Activated CD8-positive, alpha-beta memory T cell treated with anti-CD3 and anti-CD28 coated beads for 36 hours (primary cell): Measurements from ENCODE around the gene HERC3. TPM values are rescaled to one million over a fixed set of nuclear protein-coding genes. Genes with fewer than 3 reads are reported as not detected.

Source experiments
- CTCF ChIA-PET: fragments of 350-600 bp; sonication (Branson Sonifier 250); formaldehyde crosslinking; loops from one replicate; lab custom pipeline; 2021; ENCODE audit warnings: antibody characterized with exemption; lab: Charles Lee
- POLR2A ChIA-PET: fragments of 350-600 bp; sonication (Branson Sonifier 250); formaldehyde crosslinking; loops from one replicate; lab custom pipeline; 2021; ENCODE audit warnings: antibody characterized with exemption; lab: Charles Lee
- total RNA-seq, 2 experiments: library from RNA; stranded (reverse); gene quantifications; one replicate each; pipeline ENCODE4 v1.2.3, GENCODE V29; 2021

HERC3 gene
- total RNA-seq, 2 experiments from 2014 or later: 27.9 to 28.0 TPM

- POLR2A ChIA-PET: no interaction called here
- CTCF ChIA-PET: no interaction called here
These were observed 139.1 kb downstream of the HERC3 start for GRCh38 chr4:88731381-88731780.

- POLR2A ChIA-PET: no interaction called here
These were observed 140.6 kb downstream of the HERC3 start for GRCh38 chr4:88732714-88733368.

DNA sequence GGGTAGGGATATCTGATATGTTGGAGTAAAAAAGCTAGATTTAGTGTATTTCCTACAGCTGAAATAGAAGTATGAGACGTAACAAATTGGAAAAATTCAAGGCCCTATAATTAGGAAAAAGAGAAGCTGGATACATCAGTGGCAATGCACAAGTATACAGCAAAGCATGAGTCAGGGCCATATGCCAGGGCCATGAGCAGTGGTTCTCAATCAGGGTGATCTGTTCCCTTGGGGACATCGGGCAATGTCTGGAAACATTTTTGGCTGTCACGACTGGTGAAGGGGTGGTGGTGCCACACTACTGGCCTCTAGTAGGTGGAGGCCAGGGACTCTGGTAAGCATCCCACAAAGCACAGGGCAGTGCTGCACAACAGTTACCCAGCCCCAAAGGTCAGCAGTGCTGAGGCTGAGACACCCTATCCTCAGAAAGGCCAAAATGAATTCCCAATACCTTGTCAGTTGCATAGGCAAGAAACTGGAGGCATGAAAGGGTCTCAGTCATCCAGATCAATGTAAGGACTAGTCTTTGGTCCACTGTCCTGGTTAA is 142.2 kb downstream of the HERC3 start:
- ChIA-PET CTCF (no interaction called here), POLR2A (no interaction called here)

More at GRCh38 chr4:88732714-88733368, 140.6 kb downstream of the HERC3 start:
- CTCF ChIA-PET: no interaction called here

GRCh38 chr4:88735564-88735963 is 143.3 kb downstream of the HERC3 start:
- POLR2A ChIA-PET: no interaction called here
- CTCF ChIA-PET: interaction anchor here (1.3 kb wide), 1 partner anchor 288 kb away, joined by 3 read pairs; no protein-coding TSS in a partner anchor

DNA sequence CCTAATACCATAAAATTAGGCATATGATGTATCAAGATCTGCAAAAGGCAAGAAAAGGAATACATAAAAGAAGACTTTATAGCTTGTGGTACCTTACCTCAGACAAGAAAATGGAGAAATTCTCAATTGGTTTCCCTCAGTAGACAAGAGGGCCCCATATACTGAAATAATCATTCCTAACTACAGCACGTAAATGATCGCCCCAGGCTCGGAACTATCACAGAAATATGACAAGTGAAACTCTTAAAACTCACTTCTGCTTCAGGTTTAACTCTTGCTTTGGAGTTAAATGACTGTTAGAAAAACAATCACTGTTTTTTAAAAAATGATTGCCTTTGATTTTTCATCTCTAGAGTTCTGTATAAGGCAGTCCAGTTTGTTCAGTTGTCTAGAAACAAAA is 144.0 kb downstream of the HERC3 start:
- POLR2A ChIA-PET: no interaction called here
- CTCF ChIA-PET: interaction anchor here (1.3 kb wide), 1 partner anchor 287 kb away, joined by 3 read pairs; no protein-coding TSS in a partner anchor

DNA sequence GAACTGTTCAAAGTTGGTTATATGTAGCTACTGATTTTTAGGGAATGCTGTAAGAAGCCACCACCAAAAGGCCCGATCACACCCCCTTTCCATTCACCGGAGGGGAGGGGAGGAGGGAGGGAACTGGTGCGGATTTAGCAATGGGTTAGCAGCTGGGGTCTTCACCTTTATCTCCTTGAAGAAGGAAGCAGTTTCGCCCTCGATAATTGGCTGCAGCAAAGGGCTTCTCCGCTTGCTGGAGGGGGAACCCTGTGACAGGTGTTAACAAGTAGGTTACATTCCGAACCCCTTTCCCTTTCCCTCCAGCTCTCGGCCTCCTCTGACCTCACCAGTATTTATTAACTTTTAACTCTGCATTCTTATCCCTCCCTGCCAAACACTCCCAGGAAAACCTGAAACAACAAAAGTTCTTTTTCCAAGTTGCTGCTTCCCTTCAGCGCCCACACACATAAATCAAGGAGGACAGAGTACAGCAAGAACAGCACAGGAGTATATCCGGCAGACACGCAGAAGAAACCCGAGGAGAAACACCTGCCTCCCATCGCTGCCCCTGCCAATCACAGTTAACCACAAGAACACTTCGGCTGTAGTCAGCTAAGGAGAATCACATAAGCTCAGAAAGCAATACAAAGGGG is 145.1 kb downstream of the HERC3 start:
- CTCF ChIA-PET: no interaction called here
- POLR2A ChIA-PET: no interaction called here

DNA sequence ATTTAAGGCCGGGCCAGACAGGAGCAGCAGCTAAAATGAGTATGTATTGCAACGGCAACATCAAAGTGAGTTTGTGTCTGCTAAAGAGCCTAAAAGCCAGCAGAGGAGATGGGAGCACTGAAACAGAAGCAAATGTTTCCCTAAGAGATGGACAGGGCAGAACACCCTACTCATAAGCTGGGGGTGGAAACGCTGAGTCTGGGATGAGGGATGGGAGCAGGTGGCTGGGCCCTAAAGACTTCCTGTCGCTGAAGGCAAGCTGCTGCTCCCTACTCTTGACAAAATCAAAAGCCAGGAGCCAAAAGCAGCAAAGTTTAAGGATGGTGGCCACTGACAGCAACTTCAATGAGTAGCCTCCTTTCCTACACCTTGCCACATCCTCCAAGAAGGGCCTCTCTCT is 145.9 kb downstream of the HERC3 start:
- ChIA-PET POLR2A (no interaction called here), CTCF (no interaction called here)

GRCh38 chr4:88742561-88742960 is 150.3 kb downstream of the HERC3 start:
- CTCF ChIA-PET: no interaction called here
- POLR2A ChIA-PET: no interaction called here

DNA sequence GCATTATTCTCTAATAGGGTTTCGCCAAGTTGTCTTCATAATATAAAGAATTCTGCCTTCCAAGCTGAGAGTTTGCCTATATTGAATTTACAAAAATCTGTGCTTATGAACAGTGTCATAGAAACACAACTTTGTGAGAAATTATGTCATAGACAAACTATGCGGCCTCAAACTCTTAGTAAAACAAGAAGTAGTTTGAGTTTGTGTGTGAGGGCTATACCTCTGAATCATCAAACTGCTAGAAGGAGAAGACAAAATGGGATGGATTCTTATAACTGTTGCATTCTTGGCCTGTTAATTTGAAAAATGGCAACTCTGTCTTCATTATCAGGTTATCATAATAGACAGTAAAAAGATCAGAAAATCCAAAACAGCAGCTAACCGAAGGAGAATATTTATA is 151.4 kb downstream of the HERC3 start:
- ChIA-PET CTCF (no interaction called here), POLR2A (no interaction called here)

DNA sequence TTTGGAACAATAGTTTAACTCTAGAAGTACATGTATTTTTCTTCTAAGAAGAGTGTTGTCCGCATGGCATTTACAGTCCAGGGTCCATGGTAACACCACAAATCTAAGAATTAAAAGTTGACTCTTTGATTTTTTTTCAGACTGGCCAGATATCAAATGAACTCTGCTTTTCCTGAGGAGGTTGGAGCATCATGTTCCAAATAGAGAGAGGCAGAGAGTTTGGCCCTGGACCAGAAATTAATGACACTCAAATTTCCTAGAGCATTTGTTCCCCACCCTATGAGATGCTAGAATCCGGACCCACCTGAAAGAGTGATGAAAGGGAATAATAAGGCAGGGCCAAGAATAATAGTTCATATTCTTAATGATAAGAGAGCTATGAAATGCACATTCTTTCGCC is 152.3 kb downstream of the HERC3 start:
- POLR2A ChIA-PET: no interaction called here
- CTCF ChIA-PET: no interaction called here

DNA sequence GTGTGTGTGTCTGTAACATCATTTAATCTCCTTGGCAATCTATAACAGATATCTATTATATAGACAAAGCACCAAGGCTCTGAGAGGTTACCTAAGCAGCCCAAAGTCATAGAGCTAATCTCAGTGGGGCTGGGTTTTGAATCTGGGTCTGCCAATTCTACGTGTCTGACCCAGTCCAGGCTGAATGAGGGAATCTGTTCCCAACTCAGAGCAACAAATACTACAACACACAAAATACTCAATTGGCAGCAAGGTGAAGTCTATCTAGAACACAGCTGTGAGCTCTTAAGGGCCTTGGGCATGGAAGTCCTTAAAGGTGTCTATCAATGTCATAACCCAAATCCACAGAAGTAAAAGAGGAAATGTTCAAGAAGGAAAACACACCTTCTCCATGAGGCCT is 152.9 kb downstream of the HERC3 start:
- ChIA-PET POLR2A (no interaction called here), CTCF (no interaction called here)

- ChIA-PET POLR2A (no interaction called here), CTCF (no interaction called here)
These were observed 153.4 kb downstream of the HERC3 start for GRCh38 chr4:88745581-88746163.

DNA sequence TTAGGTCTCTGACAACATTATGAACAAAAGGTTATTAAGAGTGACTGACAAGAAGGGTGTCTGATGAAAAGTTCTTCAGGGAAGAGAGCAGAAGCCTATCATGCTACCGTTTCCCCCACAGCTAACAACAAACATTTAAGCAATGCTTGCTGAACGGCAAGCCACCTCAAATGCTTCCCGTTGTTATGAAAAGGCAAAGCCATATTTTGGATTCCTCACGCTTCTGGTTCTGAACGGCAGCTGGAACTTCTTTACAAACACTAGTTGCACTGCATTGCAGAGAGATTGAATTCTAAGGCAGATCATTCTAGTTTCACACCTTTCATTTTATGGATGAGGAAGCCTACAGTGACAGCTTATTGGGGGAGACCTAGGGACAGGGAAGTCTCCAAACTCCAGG is 153.9 kb downstream of the HERC3 start:
- CTCF ChIA-PET: no interaction called here
- POLR2A ChIA-PET: no interaction called here

- POLR2A ChIA-PET: no interaction called here
- CTCF ChIA-PET: no interaction called here
These were observed 155.1 kb downstream of the HERC3 start for GRCh38 chr4:88747351-88747750.

DNA sequence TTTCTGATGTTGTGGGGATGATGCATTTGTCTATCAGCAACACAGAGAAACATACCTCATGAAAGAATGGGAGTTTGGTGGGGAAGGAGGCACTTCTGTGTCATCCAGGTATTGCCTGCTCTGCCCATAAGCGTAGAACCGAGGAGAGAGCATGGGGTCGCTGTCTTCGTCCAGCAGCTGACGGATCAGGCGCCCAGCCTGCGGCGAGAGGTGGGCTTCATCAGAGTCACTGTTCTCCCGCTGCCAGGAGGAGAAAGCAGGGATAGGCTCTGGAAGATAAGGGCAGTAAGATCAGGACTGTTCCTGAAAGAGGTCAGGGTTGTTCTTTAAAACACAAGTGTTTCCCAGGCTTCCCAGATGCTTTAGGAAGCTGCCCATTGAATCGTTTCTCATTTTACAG is 158.1 kb downstream of the HERC3 start:
- POLR2A ChIA-PET: no interaction called here
- CTCF ChIA-PET: no interaction called here

DNA sequence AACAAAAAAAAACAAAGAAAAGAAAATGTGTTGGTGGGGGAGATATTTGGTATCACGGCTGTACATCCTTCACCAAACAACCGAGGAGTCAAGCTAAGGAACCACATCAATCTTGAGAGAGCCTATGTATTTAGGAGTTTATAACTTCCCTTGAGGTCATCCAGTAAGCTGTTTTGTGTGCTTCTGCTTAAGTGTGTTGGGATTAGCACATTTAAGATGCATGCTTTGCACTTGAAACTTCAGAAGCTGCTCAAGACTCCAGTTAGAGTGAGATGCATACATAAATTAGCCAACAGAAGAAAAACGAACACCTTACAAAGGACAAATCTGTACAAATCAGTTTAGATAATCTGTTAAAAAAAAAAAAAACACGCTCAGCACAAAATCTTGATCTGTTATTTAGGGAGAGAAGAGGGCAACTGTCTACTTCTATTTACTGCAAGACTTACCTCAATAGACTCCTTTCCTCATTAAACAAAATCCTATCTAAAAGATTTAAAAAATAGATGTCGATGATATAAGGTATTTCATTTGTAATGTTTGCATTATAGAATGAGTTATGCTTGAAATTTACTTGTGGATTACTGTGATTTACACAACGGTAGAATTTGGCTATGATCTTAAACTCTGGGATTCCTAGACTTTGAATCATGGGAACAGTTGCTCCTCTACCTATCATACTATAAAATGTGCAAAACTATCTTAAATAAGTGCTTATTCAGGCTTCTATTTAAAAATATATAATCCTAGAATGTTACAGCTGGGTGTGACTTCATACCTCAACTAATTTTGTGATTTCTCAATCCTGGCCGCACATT is 159.2 kb downstream of the HERC3 start:
- CTCF ChIA-PET: no interaction called here
- POLR2A ChIA-PET: no interaction called here

DNA sequence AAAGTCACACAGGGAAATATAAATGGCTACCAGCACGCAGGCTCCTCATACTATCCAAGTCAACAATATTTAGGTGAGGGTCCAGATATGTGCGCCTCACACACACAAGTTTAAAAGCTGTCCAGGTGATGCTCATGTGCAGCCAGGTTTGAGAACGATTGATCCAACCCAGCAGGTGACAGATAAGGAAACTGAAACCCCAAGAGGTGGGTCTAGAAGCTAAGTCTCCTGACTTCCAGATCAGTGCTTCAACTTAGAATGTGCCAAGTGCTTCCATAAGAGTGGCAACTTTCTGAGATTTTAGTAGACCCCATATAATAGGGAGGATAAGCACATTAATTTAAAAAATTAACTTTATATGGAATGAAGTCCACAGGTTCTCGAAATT is 159.8 kb downstream of the HERC3 start:
- ChIA-PET CTCF (no interaction called here), POLR2A (no interaction called here)

- POLR2A ChIA-PET: no interaction called here
- CTCF ChIA-PET: no interaction called here
These were observed 160.5 kb downstream of the HERC3 start for GRCh38 chr4:88752754-88753153.

GRCh38 chr4:88753658-88754571 is 161.6 kb downstream of the HERC3 start:
- ChIA-PET POLR2A (no interaction called here), CTCF (no interaction called here)
